Bronchial epithelial cell (primary cell): ENCODE results near the gene IL13. TPM values are rescaled to one million over a fixed set of nuclear protein-coding genes. Genes with fewer than 3 reads are reported as not detected.

Experiments used
- DNase-seq: peaks from one replicate; pipeline ENCODE4 v3.0.0-alpha.2; 2010; ENCODE audit warnings: low read depth
- FAIRE-seq: peaks from 2 replicates; lab custom pipeline; 2011; peaks lifted over from hg19 to GRCh38; lab: Jason Lieb, UNC
- H3K27me3 ChIP-seq: 2 replicates; pipeline ENCODE4 v1.5.1; 2011; ENCODE audit warnings: low read length; ENCODE audit not compliant: control insufficient read depth, insufficient read depth
- H3K36me3 ChIP-seq: 2 replicates; pipeline ENCODE4 v1.5.1; 2011; ENCODE audit warnings: low read length; ENCODE audit not compliant: control insufficient read depth, insufficient read depth
- H3K4me3 ChIP-seq: 2 replicates; pipeline ENCODE4 v1.5.1; 2011; ENCODE audit warnings: mild to moderate bottlenecking, low read depth, low read length, control low read depth
- CTCF ChIP-seq: IDR thresholded peaks from 2 replicates; pipeline ENCODE4 v1.5.1; 2011; ENCODE audit warnings: mild to moderate bottlenecking, moderate library complexity, low read length, control low read depth, inconsistent platforms; ENCODE audit not compliant: insufficient read depth, severe bottlenecking
- total RNA-seq: library from RNA; depleted of rRNA; stranded (reverse); fragments of >200 nt; gene quantifications from 2 replicates; pipeline ENCODE4 v1.2.1, GENCODE V29; 2014

Gene IL13
- total RNA-seq, 1 donor from 2014 or later = not detected

GRCh38 chr5:132658381-132659302, 669 bp downstream of the IL13 start:
- no peak overlapping the region for H3K4me3 ChIP-seq
- no peak for DNase-seq
- no peaks in the 10 kb centered on the region for H3K36me3 ChIP-seq
- FAIRE-seq = no peak
- H3K27me3 ChIP-seq = peaks cover 4% of the 10 kb centered on the region
- TF ChIP-seq CTCF = no peak

GRCh38 chr5:132659598-132660493, 1.9 kb downstream of the IL13 start:
- no peak for FAIRE-seq
- Histone ChIP-seq H3K27me3 (peaks cover 4% of the 10 kb centered on the region), H3K4me3 (no peak overlapping the region), H3K36me3 (no peaks in the 10 kb centered on the region)
- TF ChIP-seq CTCF = no peak
- DNase-seq = no peak

GRCh38 chr5:132661231-132662003, 3.4 kb downstream of the IL13 start:
- Histone ChIP-seq H3K36me3 (no peaks in the 10 kb centered on the region), H3K4me3 (no peak overlapping the region), H3K27me3 (peaks cover 2% of the 10 kb centered on the region)
- FAIRE-seq = no peak
- no peak for DNase-seq
- no peak for TF ChIP-seq CTCF

- no peak for FAIRE-seq
- no peak for DNase-seq
- Histone ChIP-seq H3K4me3 (no peak overlapping the region), H3K36me3 (no peaks in the 10 kb centered on the region), H3K27me3 (no peaks in the 10 kb centered on the region)
- TF ChIP-seq CTCF = no peak
Measured at GRCh38 chr5:132662004-132662401, 4.0 kb downstream of the IL13 start.

GRCh38 chr5:132662925-132663770, 5.2 kb downstream of the IL13 start:
- H3K4me3 ChIP-seq = no peak overlapping the region
- FAIRE-seq = no peak
- TF ChIP-seq CTCF = no peak
- no peaks in the 10 kb centered on the region for H3K36me3 ChIP-seq
- no peaks in the 10 kb centered on the region for H3K27me3 ChIP-seq
- no peak for DNase-seq
